Adrenal gland (tissue), 5 donors: ENCODE data around the gene DNAAF3.

Source experiments
- POLR2A ChIP-seq, 2 donors: fragments of 450-650 bp; IDR thresholded peaks; one replicate each; pipeline ENCODE4 v1.6.1; 2017; ENCODE audit warnings: antibody characterized with exemption in 2 of 2, mild to moderate bottlenecking in 2 of 2, moderate library complexity in 1 of 2
- TF ChIP-seq, protein P1 (sequence below), 6 experiments: fragments of 450-650 bp in 4 of 6; fragments of 200-600 bp in 2 of 6; sonication (generic) in 1 of 6; IDR thresholded peaks; 1 replicate in 5 of 6; 2 replicates in 1 of 6; pipeline versions ENCODE4 v1.5.1 to v1.8.0; 2016 to 2021; ENCODE audit warnings: antibody characterized with exemption in 6 of 6, mild to moderate bottlenecking in 2 of 6, moderate library complexity in 1 of 6
- donor health status: DM: no; HTN: no; CAD: no.

GRCh38 chr19:55134736-55135135, 31.7 kb downstream of the DNAAF3 start:
- TF ChIP-seq, protein P1, sequence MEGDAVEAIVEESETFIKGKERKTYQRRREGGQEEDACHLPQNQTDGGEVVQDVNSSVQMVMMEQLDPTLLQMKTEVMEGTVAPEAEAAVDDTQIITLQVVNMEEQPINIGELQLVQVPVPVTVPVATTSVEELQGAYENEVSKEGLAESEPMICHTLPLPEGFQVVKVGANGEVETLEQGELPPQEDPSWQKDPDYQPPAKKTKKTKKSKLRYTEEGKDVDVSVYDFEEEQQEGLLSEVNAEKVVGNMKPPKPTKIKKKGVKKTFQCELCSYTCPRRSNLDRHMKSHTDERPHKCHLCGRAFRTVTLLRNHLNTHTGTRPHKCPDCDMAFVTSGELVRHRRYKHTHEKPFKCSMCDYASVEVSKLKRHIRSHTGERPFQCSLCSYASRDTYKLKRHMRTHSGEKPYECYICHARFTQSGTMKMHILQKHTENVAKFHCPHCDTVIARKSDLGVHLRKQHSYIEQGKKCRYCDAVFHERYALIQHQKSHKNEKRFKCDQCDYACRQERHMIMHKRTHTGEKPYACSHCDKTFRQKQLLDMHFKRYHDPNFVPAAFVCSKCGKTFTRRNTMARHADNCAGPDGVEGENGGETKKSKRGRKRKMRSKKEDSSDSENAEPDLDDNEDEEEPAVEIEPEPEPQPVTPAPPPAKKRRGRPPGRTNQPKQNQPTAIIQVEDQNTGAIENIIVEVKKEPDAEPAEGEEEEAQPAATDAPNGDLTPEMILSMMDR (IDR thresholded peaks at IDR 0.05), result no peak
- TF ChIP-seq POLR2A (IDR thresholded peaks at IDR 0.05), result no peak
